ENCODE data around the gene TRNT1.

Gene TRNT1

GRCh38 chr3:3110749-3111361 is 15.9 kb upstream of the TRNT1 start:
- no peak for DNase-seq (ENCODE audit: low read depth in 3 of 3)

GRCh38 chr3:3113042-3113709 is 13.6 kb upstream of the TRNT1 start:
- no peak for DNase-seq (ENCODE audit: low read depth in 3 of 3)

- no peak for DNase-seq (ENCODE audit: low read depth in 3 of 3)
Measured at GRCh38 chr3:3117651-3118050, 9.1 kb upstream of the TRNT1 start.

- DNase-seq (ENCODE audit: low read depth in 3 of 3), result no peak
Measured at GRCh38 chr3:3119393-3119851, 7.3 kb upstream of the TRNT1 start.

- no peak for DNase-seq (ENCODE audit: low read depth in 3 of 3)
Measured at GRCh38 chr3:3125977-3126376, 763 bp upstream of the TRNT1 start.

GRCh38 chr3:3127432-3128010 is 781 bp downstream of the TRNT1 start:
- DNase-seq (ENCODE audit: low read depth in 3 of 3), result peak in 1 of 3 donors; percentile 29

DNA sequence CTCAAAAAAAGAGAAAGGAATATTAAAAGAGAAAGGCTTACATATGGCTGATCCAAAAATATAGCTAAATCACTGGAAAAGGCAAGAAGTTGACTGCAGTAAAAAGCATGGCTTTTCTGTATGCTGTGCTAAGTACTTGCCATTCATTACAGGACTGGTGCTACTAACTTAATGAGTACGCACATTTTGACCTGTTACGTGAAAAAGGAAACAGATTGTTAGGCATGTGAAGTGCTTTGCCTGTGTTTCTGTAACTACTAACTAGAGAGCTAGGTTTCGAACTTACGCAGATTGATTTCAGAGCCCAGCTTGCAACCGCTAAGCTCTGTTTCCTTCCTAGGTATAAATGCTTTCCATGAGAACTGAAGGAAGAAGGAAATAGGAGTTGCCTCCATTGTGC is 2.8 kb downstream of the TRNT1 start:
- DNase-seq (ENCODE audit: low read depth in 3 of 3), result no peak

DNA sequence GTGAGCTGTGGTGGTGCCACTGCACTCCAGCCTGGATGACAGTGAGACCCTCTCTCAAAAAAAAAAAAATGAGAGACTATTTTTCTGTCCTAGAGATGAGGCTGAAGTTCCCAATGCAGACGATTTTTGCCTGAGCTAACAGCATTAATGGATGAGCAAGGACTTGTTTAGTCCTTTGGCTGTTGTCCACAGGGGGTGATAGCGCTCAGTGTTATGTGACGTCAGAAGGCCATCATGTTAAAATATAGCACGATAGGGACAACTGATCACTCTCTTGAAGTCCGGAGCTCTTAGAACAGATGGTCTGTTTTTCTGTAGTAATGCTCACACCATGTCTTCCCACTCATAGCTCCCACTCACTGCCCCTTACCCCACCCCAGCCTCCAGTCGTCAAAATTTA is 6.8 kb downstream of the TRNT1 start:
- no peak for DNase-seq (ENCODE audit: low read depth in 3 of 3)

DNA sequence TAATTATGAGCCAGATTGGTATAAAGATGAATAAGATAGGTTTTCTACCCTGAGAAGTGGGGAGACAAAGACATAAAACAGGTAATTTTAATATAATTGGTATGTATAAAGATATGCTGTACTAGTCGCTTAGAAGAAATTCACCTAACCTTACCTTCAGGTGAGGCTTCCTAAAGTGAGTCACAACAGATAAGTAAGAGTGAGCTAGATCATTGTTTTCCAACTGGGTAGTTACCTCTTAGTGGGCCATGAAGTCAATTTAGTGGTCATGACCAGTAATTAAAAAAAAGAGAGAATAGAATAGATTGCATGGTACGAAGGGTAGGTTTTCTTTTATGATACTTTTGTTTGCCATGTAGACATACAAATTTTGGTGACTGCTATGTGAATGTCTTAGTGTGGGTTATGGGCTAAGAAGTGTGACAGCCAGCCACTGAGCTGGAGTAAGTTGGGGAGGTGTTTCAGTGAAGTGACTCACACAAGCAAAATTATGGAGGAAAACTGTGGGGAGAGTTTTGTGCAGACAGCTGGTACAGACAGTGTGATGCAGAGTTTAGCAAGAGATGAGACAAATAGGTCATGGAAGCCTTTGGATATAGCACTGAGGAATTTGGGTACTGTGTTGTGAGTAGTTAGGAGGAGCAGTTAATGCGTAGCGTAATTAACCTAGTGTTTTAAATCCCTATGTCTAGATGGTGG is 8.2 kb downstream of the TRNT1 start:
- no peak for DNase-seq (ENCODE audit: low read depth in 3 of 3)

GRCh38 chr3:3137526-3137925 is 10.8 kb downstream of the TRNT1 start:
- no peak for DNase-seq (ENCODE audit: low read depth in 3 of 3)

- DNase-seq (ENCODE audit: low read depth in 3 of 3), result no peak
Measured at GRCh38 chr3:3141939-3142338, 15.2 kb downstream of the TRNT1 start.

GRCh38 chr3:3145831-3146230 is 19.1 kb downstream of the TRNT1 start:
- no peak for DNase-seq (ENCODE audit: low read depth in 3 of 3)

GRCh38 chr3:3149560-3149959 is 22.8 kb downstream of the TRNT1 start:
- no peak for DNase-seq (ENCODE audit: low read depth in 3 of 3)

DNA sequence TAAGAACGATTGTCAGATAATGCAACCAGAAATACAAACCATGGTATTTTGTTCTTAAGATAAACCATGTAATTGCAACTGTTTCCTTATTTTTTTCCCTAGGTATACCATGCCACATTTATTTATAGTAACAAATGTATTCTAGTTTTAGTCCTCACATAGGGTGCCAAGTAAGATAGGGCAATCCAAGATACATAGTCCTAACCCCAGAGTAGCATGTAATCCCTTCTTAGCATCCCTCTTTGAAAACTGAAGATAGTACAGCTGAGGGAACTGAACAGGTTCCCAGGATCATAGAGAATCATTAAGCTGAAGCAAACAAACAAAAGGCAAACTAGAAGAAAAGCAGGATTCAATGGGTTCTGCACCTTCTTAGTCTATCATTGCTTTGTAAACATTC is 24.8 kb downstream of the TRNT1 start:
- DNase-seq (ENCODE audit: low read depth in 3 of 3), result no peak

DNA sequence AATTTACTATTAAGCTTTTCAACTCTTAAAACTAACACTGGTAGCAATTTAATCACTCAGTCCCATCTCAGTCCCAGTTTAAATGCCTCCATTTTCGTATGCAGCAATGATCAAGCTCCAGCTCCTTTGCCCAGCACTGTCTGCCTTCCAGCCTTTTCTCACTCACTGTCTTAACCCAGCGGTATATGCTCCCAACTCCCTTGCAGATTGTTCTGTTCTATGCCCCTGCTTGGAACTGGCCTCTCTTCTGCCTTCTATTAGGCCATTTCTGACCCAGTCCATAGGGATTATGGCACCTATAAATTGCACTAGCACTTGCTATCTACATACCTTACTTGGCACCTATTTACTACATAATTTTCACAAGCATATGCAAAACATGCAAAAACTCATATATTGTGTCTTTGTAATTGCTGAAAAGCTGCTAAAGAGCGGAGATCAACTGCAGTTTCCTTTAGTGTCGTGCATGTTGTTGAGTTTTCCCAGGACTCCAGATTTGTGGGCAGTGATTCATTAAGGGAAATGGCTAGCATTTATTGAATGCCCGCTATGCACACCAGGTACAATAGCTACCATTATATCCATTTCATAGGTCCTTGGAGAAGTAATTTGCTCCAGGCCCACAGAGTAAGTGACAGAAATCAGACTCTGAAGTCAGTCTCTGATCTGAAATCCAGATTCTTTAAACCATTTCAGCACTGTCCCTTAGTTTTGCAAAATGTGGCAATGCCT is 28.3 kb downstream of the TRNT1 start:
- DNase-seq (ENCODE audit: low read depth in 3 of 3), result no peak

GRCh38 chr3:3157484-3157883 is 30.7 kb downstream of the TRNT1 start:
- DNase-seq (ENCODE audit: low read depth in 3 of 3), result no peak

DNA sequence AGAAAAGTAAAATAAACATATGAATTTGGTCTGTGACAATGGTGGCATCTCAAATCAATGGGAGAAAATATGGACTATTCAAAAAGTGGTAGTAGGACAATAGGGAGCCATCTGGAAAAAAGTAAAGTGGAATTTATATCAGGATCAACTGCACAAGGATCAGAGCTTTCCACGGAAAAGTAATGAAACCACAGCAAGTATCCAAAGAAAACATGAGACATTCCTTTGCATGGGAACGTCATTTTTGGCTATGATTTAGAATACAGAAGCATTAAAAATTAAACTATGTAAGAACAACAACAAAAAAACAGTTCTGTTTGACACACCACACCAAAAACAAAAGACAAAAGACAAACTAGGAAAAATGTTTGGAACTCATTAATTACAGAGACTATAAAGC is 34.1 kb downstream of the TRNT1 start:
- no peak for DNase-seq (ENCODE audit: low read depth in 3 of 3)

DNA sequence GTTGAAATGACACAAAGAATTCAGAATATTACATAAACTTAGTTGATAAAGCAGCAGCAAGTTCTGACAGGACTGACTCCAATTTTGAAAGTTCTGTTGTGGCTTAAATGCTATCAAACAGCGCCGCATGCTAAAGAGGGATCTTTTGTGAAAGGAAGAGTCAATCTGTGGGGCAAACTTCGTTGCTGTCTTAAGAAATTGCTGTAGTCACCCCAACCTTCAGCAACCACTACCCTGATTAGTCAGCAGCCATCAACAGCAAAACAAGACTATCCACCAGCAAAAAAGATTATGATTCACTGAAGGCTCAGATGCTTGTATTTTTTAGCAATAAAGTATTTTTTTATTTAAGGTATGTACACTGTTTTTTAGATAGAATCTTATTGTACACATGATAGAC is 38.5 kb downstream of the TRNT1 start:
- DNase-seq (ENCODE audit: low read depth in 3 of 3), result no peak

- no peak for DNase-seq (ENCODE audit: low read depth in 3 of 3)
Measured at GRCh38 chr3:3165650-3166049, 38.9 kb downstream of the TRNT1 start.

GRCh38 chr3:3170998-3171397 is 44.3 kb downstream of the TRNT1 start:
- no peak for DNase-seq (ENCODE audit: low read depth in 3 of 3)

- DNase-seq (ENCODE audit: low read depth in 3 of 3), result no peak
Measured at GRCh38 chr3:3172627-3173026, 45.9 kb downstream of the TRNT1 start.

DNA sequence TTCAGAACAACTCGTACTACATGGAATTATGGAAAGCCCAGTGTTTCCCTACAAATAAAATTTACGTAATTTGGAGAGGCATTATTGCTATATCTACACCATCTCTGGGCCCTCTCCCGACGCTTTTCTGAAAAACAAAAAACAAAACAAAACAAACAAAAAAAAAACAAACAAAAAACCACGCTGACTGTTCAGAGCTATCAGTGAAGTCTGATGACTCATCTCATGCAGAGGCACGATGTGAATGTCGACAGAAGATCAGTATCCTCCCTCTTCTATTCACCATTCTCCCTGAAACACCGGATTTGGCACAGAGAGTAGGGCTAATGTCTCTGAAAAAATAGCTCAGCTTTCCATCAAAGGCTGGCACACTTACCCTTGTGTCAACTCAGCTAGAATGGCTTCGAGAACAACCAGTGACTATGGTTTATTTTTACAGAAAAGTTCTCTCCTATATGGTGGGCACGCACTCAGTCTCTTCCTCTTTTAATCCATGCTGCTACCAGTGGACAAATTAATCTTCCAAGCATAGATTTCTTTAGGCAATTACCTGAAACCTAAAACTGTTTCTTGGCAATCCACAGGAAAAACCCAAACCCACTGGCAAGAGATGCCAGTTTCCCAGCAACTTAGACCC is 51.2 kb downstream of the TRNT1 start:
- DNase-seq (ENCODE audit: low read depth in 3 of 3), result no peak

Measured in stimulated activated CD4-positive, alpha-beta T cell treated with anti-CD3 and anti-CD28 coated beads, TNF-alpha, amount 100 ng/mL, for 48 hours (primary cell).